HepG2 (cell line): ENCODE data around the gene SNX30. TPM values are rescaled to one million over a fixed set of nuclear protein-coding genes. Genes with fewer than 3 reads are reported as not detected.

Experiments used
- GATAD2A ChIP-seq: IDR thresholded peaks from 2 replicates; pipeline ENCODE4 v1.6.1; 2016
- MAX ChIP-seq: IDR thresholded peaks from 2 replicates; pipeline ENCODE4 v1.6.1; 2012; ENCODE audit warnings: inconsistent platforms
- MZF1 ChIP-seq: sonication (generic); formaldehyde crosslinking; IDR thresholded peaks from 2 replicates; pipeline ENCODE4 v1.8.1; 2023; ENCODE audit warnings: mild to moderate bottlenecking, missing genetic modification reagents, borderline replicate concordance
- PAXIP1 ChIP-seq: sonication (generic); formaldehyde crosslinking; conservative IDR thresholded peaks from 2 replicates; pipeline ENCODE4 v1.4.0; 2020; ENCODE audit warnings: mild to moderate bottlenecking, missing genetic modification reagents, moderate library complexity
- POLR2A ChIP-seq, 2 experiments: IDR thresholded peaks; 2 replicates each; pipeline ENCODE4 v1.6.1; 2011; ENCODE audit warnings: low read depth in 2 of 2, low read length in 2 of 2, mild to moderate bottlenecking in 1 of 2, moderate library complexity in 1 of 2; ENCODE audit not compliant: insufficient read depth in 1 of 2
- ZBTB42 ChIP-seq: sonication (generic); formaldehyde crosslinking; IDR thresholded peaks from 2 replicates; pipeline ENCODE4 v1.5.0; 2020; ENCODE audit warnings: mild to moderate bottlenecking, missing genetic modification reagents
- ZNF180 ChIP-seq: sonication (generic); formaldehyde crosslinking; IDR thresholded peaks from 2 replicates; pipeline ENCODE4 v1.4.0; 2020; ENCODE audit warnings: low read depth, missing genetic modification reagents, borderline replicate concordance
- ZNF260 ChIP-seq: sonication (generic); formaldehyde crosslinking; IDR thresholded peaks from 2 replicates; pipeline ENCODE4 v1.4.0; 2020; ENCODE audit warnings: missing genetic modification reagents, low read depth, mild to moderate bottlenecking, borderline replicate concordance
- ZNF282 ChIP-seq: fragments of 450-650 bp; IDR thresholded peaks from 2 replicates; pipeline ENCODE4 v1.6.1; 2018; ENCODE audit not compliant: partially characterized antibody
- ZNF564 ChIP-seq: sonication (generic); formaldehyde crosslinking; IDR thresholded peaks from 2 replicates; pipeline ENCODE4 v1.8.1; 2023; ENCODE audit warnings: mild to moderate bottlenecking, missing genetic modification reagents
- ZNF616 ChIP-seq: sonication (generic); formaldehyde crosslinking; IDR thresholded peaks from 2 replicates; pipeline ENCODE4 v1.5.0; 2020; ENCODE audit warnings: low read depth, mild to moderate bottlenecking, missing genetic modification reagents
- ZNF660 ChIP-seq: sonication (generic); formaldehyde crosslinking; IDR thresholded peaks from 2 replicates; pipeline ENCODE4 v1.5.1; 2020; ENCODE audit warnings: mild to moderate bottlenecking, low read depth, missing genetic modification reagents, borderline replicate concordance
- ZNF766 ChIP-seq: sonication (generic); formaldehyde crosslinking; IDR thresholded peaks from 2 replicates; pipeline ENCODE4 v1.5.0; 2020; ENCODE audit warnings: missing genetic modification reagents, borderline replicate concordance
- ZSCAN21 ChIP-seq: sonication (generic); formaldehyde crosslinking; IDR thresholded peaks from 2 replicates; pipeline ENCODE4 v1.8.0; 2022; ENCODE audit warnings: mild to moderate bottlenecking, missing genetic modification reagents, moderate library complexity, borderline replicate concordance
- ZSCAN31 ChIP-seq: sonication (generic); formaldehyde crosslinking; IDR thresholded peaks from 2 replicates; pipeline ENCODE4 v1.5.0; 2020; ENCODE audit warnings: low read depth, mild to moderate bottlenecking, missing genetic modification reagents
- polyA plus RNA-seq, 8 experiments: library from polyadenylated mRNA; depleted of rRNA in 3 of 8; stranded (reverse) in 7 of 8; unstranded in 1 of 8; fragments of >200 nt; fragmentation: Illumina TruSeq in 4 of 8; extraction: Trizol in 4 of 8; gene quantifications; 2 replicates each; pipeline versions ENCODE4 v1.2.1 to v1.2.3, GENCODE V29; 2011 to 2016; ENCODE audit warnings: low read depth in 4 of 8, missing spikeins in 1 of 8, mixed read lengths in 1 of 8; ENCODE audit not compliant: insufficient read depth in 1 of 8
- total RNA-seq, 5 experiments: library from RNA; depleted of rRNA; stranded (reverse); fragments of >200 nt; fragmentation: Illumina TruSeq; extraction: Trizol; gene quantifications; 2 replicates each; pipeline ENCODE4 v1.2.3, GENCODE V29; 2016; ENCODE audit warnings: low read depth in 1 of 5
- TF ChIP-seq, protein P1 (sequence below): sonication (generic); formaldehyde crosslinking; IDR thresholded peaks from 2 replicates; pipeline ENCODE4 v1.4.0; 2020; ENCODE audit warnings: missing genetic modification reagents
- TF ChIP-seq, protein P2 (sequence below): sonication (generic); formaldehyde crosslinking; IDR thresholded peaks from 2 replicates; pipeline ENCODE4 v1.4.0; 2020; ENCODE audit warnings: missing genetic modification reagents
- TF ChIP-seq, protein P3 (sequence below): sonication (generic); formaldehyde crosslinking; IDR thresholded peaks from 2 replicates; pipeline ENCODE4 v1.8.0; 2022; ENCODE audit warnings: missing genetic modification reagents, low read depth, mild to moderate bottlenecking, borderline replicate concordance
- TF ChIP-seq, protein P4 (sequence below): sonication (generic); formaldehyde crosslinking; IDR thresholded peaks from 2 replicates; pipeline ENCODE4 v1.8.0; 2022; ENCODE audit warnings: mild to moderate bottlenecking, missing genetic modification reagents, moderate library complexity

SNX30 gene
- total and polyA plus RNA-seq, 2 of the 13 experiments (the other 11 are each of a cell fraction or from before 2014, with no cell fraction given) = 4.4 to 12.4 TPM

DNA sequence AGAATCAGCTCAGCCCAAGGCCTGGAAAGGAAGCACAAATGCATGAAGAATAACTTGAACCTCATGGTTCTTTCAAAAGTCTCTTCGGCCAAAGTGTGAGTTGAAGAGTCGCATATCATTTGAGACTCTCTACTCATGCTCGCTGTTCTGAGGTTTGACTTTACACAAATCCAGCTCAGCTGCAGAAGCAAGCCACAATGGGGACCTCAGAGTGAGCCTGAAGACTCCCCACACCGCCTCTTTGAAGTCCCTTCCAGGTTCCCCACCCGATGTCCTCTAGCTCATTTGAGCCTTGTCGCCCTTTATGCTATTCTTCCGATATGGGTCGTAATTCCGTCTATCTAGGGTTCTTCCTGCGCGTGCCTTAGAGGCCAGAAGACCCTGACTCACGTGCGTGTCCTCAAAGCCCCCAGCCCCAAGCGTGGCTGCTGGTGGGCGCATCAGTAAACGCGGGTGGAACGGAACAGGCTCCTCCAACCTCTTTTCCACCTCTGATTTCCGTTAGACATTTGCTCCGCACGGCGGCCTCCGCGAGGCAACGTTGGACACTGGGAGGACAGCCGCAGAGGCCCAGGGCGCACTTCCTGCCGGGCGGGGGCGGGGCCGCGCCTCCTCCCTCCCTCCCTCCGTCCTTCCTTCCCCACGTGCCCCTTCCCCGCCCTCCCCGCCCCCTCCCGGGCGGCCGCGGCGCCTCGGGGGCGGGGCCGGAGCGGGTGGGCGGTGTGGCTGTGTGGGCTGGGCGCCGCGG is at the start of gene SNX30 (continued):
- TF ChIP-seq PAXIP1 (CRISPR knock-in tag) = peak; percentile 46
- peak; percentile 67 for TF ChIP-seq GATAD2A (CRISPR knock-in tag)
- no peak for TF ChIP-seq ZNF660 (CRISPR knock-in tag)
- peak; percentile 72; the same call in 1 of the 2 replicates for TF ChIP-seq ZNF616 (CRISPR knock-in tag)
- TF ChIP-seq, protein P1, sequence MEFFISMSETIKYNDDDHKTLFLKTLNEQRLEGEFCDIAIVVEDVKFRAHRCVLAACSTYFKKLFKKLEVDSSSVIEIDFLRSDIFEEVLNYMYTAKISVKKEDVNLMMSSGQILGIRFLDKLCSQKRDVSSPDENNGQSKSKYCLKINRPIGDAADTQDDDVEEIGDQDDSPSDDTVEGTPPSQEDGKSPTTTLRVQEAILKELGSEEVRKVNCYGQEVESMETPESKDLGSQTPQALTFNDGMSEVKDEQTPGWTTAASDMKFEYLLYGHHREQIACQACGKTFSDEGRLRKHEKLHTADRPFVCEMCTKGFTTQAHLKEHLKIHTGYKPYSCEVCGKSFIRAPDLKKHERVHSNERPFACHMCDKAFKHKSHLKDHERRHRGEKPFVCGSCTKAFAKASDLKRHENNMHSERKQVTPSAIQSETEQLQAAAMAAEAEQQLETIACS (CRISPR knock-in tag) = no peak; the same call in 1 of the 2 replicates
- TF ChIP-seq, protein P2, sequence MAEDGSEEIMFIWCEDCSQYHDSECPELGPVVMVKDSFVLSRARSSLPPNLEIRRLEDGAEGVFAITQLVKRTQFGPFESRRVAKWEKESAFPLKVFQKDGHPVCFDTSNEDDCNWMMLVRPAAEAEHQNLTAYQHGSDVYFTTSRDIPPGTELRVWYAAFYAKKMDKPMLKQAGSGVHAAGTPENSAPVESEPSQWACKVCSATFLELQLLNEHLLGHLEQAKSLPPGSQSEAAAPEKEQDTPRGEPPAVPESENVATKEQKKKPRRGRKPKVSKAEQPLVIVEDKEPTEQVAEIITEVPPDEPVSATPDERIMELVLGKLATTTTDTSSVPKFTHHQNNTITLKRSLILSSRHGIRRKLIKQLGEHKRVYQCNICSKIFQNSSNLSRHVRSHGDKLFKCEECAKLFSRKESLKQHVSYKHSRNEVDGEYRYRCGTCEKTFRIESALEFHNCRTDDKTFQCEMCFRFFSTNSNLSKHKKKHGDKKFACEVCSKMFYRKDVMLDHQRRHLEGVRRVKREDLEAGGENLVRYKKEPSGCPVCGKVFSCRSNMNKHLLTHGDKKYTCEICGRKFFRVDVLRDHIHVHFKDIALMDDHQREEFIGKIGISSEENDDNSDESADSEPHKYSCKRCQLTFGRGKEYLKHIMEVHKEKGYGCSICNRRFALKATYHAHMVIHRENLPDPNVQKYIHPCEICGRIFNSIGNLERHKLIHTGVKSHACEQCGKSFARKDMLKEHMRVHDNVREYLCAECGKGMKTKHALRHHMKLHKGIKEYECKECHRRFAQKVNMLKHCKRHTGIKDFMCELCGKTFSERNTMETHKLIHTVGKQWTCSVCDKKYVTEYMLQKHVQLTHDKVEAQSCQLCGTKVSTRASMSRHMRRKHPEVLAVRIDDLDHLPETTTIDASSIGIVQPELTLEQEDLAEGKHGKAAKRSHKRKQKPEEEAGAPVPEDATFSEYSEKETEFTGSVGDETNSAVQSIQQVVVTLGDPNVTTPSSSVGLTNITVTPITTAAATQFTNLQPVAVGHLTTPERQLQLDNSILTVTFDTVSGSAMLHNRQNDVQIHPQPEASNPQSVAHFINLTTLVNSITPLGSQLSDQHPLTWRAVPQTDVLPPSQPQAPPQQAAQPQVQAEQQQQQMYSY (CRISPR knock-in tag) = no peak
- TF ChIP-seq ZNF260 (CRISPR knock-in tag) = no peak
- TF ChIP-seq ZSCAN31 (CRISPR knock-in tag) = peak; percentile 44; the same call in 1 of the 2 replicates
- no peak for TF ChIP-seq ZBTB42
- no peak for TF ChIP-seq ZNF282
- TF ChIP-seq, protein P3, sequence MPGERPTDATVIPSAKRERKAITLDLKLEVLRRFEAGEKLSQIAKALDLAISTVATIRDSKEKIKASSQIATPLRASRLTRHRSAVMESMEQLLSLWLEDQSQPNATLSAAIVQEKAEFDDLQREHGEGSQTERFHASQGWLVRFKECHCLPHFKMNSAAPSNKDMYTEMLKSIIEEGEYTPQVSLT (CRISPR knock-in tag) = no peak
- peak; percentile 81 for TF ChIP-seq MAX
- TF ChIP-seq, protein P4, sequence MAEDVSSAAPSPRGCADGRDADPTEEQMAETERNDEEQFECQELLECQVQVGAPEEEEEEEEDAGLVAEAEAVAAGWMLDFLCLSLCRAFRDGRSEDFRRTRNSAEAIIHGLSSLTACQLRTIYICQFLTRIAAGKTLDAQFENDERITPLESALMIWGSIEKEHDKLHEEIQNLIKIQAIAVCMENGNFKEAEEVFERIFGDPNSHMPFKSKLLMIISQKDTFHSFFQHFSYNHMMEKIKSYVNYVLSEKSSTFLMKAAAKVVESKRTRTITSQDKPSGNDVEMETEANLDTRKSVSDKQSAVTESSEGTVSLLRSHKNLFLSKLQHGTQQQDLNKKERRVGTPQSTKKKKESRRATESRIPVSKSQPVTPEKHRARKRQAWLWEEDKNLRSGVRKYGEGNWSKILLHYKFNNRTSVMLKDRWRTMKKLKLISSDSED = no peak
- no peak; the same call in 1 of the 2 replicates for TF ChIP-seq ZNF766 (CRISPR knock-in tag)
- TF ChIP-seq ZSCAN21 (CRISPR knock-in tag) = no peak; the same call in 1 of the 2 replicates
- TF ChIP-seq ZNF564 (CRISPR knock-in tag) = no peak
- no peak for TF ChIP-seq ZNF180 (CRISPR knock-in tag)
- TF ChIP-seq MZF1 (CRISPR knock-in tag) = no peak
- peak; percentile 92 to 93 for TF ChIP-seq POLR2A (IDR thresholded peaks at IDR 0.05; ENCODE audit: insufficient read depth in 1 of 2, low read depth in 2 of 2, low read length in 2 of 2)
